ENCODE data around the gene PTPN23. TPM values are rescaled to one million over a fixed set of nuclear protein-coding genes. Genes with fewer than 3 reads are reported as not detected.

Gene PTPN23
- total RNA-seq, 4 donors from 2014 or later, result 45.9 to 135 (median 61.1) TPM

GRCh38 chr3:47414666-47415587, 34.1 kb downstream of the PTPN23 start:
- no peak overlapping the region for H3K4me3 ChIP-seq
- no peak for DNase-seq (ENCODE audit: low spot score in 2 of 2)
- H3K9me3 ChIP-seq, result no peaks in the 10 kb centered on the region
- H3K4me1 ChIP-seq, result peaks cover 14% of the 10 kb centered on the region
- H3K36me3 ChIP-seq, result peaks cover 89% of the 10 kb centered on the region
- WGBS, result 87% methylated on average over 9 of the region's 16 CpGs
- TF ChIP-seq POLR2A (IDR thresholded peaks at IDR 0.05), result no peak
- no peak for TF ChIP-seq EP300 (IDR thresholded peaks at IDR 0.05)
- no peak for TF ChIP-seq CTCF (IDR thresholded peaks at IDR 0.05)
- no peak for TF ChIP-seq POLR2AphosphoS5 (IDR thresholded peaks at IDR 0.05)
- peak overlapping the region; percentile 45 for H3K27ac ChIP-seq
- no peaks in the 10 kb centered on the region for H3K27me3 ChIP-seq

GRCh38 chr3:47416041-47416440, 35.2 kb downstream of the PTPN23 start:
- 54% methylated on average over 9 of the region's 9 CpGs for WGBS
- no peak for TF ChIP-seq EP300 (IDR thresholded peaks at IDR 0.05)
- Histone ChIP-seq H3K36me3 (peaks cover 88% of the 10 kb centered on the region), H3K27me3 (no peaks in the 10 kb centered on the region), H3K9me3 (no peaks in the 10 kb centered on the region), H3K4me1 (peaks cover 18% of the 10 kb centered on the region), H3K4me3 (no peak overlapping the region), H3K27ac (no peak overlapping the region)
- no peak for DNase-seq (ENCODE audit: low spot score in 2 of 2)

- H3K27me3 ChIP-seq, result no peaks in the 10 kb centered on the region
- H3K4me1 ChIP-seq, result peaks cover 31% of the 10 kb centered on the region
- TF ChIP-seq POLR2AphosphoS5 (IDR thresholded peaks at IDR 0.05) (no peak), POLR2A (IDR thresholded peaks at IDR 0.05) (no peak), CTCF (IDR thresholded peaks at IDR 0.05) (no peak), EP300 (IDR thresholded peaks at IDR 0.05) (no peak)
- 93% methylated on average over 37 of the region's 53 CpGs for WGBS
- H3K4me3 ChIP-seq, result no peak overlapping the region
- no peak overlapping the region for H3K27ac ChIP-seq
- DNase-seq (ENCODE audit: low spot score in 2 of 2), result peak in 1 of 2 donors; percentile 68
- no peaks in the 10 kb centered on the region for H3K9me3 ChIP-seq
- peaks cover 75% of the 10 kb centered on the region for H3K36me3 ChIP-seq
These were observed 37.6 kb downstream of the PTPN23 start for GRCh38 chr3:47418167-47419082.

- H3K4me1 ChIP-seq, result peaks cover 28% of the 10 kb centered on the region
- no peak overlapping the region for H3K27ac ChIP-seq
- H3K4me3 ChIP-seq, result no peak overlapping the region
- H3K27me3 ChIP-seq, result no peaks in the 10 kb centered on the region
- WGBS, result 89% methylated on average over 15 of the region's 17 CpGs
- peaks cover 75% of the 10 kb centered on the region for H3K36me3 ChIP-seq
- H3K9me3 ChIP-seq, result no peaks in the 10 kb centered on the region
- no peak for DNase-seq (ENCODE audit: low spot score in 2 of 2)
- TF ChIP-seq POLR2AphosphoS5 (IDR thresholded peaks at IDR 0.05) (no peak), CTCF (IDR thresholded peaks at IDR 0.05) (no peak), POLR2A (IDR thresholded peaks at IDR 0.05) (no peak), EP300 (IDR thresholded peaks at IDR 0.05) (no peak)
These were observed 38.5 kb downstream of the PTPN23 start for GRCh38 chr3:47419083-47420043.

GRCh38 chr3:47420044-47420430, 39.2 kb downstream of the PTPN23 start:
- Histone ChIP-seq H3K27ac (no peak overlapping the region), H3K27me3 (no peaks in the 10 kb centered on the region), H3K4me1 (peaks cover 23% of the 10 kb centered on the region), H3K4me3 (no peak overlapping the region), H3K9me3 (no peaks in the 10 kb centered on the region), H3K36me3 (peaks cover 75% of the 10 kb centered on the region)
- TF ChIP-seq EP300 (IDR thresholded peaks at IDR 0.05) (no peak), POLR2AphosphoS5 (IDR thresholded peaks at IDR 0.05) (no peak), POLR2A (IDR thresholded peaks at IDR 0.05) (no peak), CTCF (IDR thresholded peaks at IDR 0.05) (no peak)
- WGBS, result no CpG with 5 or more reads among the region's 5 CpGs
- no peak for DNase-seq (ENCODE audit: low spot score in 2 of 2)
